ENCODE results near the gene HNF4A. TPM values are rescaled to one million over a fixed set of nuclear protein-coding genes. Genes with fewer than 3 reads are reported as not detected.

Gene HNF4A
- total RNA-seq, 3 donors from 2014 or later: 125 to 332 (median 237) TPM

DNA sequence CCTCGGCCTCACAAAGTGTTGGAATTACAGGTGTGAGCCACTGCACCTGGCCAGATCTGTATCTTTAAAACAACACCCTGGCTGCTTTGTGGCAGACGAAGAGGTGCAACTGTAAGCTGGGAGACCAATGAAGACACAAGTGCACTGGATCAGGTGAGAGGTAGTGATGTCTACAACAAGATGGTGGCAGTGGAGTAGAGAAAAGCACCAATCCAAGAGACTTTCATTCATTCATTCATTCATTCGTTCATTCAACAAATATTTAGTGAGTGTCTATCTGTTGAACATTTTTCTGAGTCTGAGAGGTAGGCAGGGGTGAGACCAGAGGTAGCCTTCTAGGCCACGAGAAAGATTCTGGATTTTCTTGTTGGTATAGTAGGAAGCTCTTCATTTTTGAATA is 83.3 kb downstream of the HNF4A start:
- TF ChIP-seq CTCF (IDR thresholded peaks at IDR 0.05): no peak
- intact Hi-C loops (cut with DNase I, micrococcal nuclease): no loop called here
- no peaks in the 10 kb centered on the region for H3K36me3 ChIP-seq (ENCODE audit: low read depth)
- no peak overlapping the region for H3K4me3 ChIP-seq
- H3K4me1 ChIP-seq (ENCODE audit: low read depth): peaks cover 33% of the 10 kb centered on the region
- no peaks in the 10 kb centered on the region for H3K9me3 ChIP-seq
- no peak for DNase-seq
- ATAC-seq: no peak

GRCh38 chr20:44439318-44439717 is 83.8 kb downstream of the HNF4A start:
- no peak for TF ChIP-seq CTCF (IDR thresholded peaks at IDR 0.05)
- intact Hi-C loops (cut with DNase I, micrococcal nuclease): no loop called here
- DNase-seq (no peak), ATAC-seq (no peak)
- H3K4me3 ChIP-seq: no peak overlapping the region
- peaks cover 33% of the 10 kb centered on the region for H3K4me1 ChIP-seq (ENCODE audit: low read depth)
- no peaks in the 10 kb centered on the region for H3K36me3 ChIP-seq (ENCODE audit: low read depth)
- no peaks in the 10 kb centered on the region for H3K9me3 ChIP-seq

GRCh38 chr20:44442298-44443070 is 87.0 kb downstream of the HNF4A start:
- no peak for TF ChIP-seq CTCF (IDR thresholded peaks at IDR 0.05)
- ATAC-seq (peak; percentile 87), DNase-seq (peak; percentile 88 to 95 (median 92))
- H3K9me3 ChIP-seq: no peaks in the 10 kb centered on the region
- no peaks in the 10 kb centered on the region for H3K36me3 ChIP-seq (ENCODE audit: low read depth)
- intact Hi-C loops (cut with DNase I, micrococcal nuclease): no loop called here
- H3K4me1 ChIP-seq (ENCODE audit: low read depth): peaks cover 27% of the 10 kb centered on the region
- H3K4me3 ChIP-seq: no peak overlapping the region

DNA sequence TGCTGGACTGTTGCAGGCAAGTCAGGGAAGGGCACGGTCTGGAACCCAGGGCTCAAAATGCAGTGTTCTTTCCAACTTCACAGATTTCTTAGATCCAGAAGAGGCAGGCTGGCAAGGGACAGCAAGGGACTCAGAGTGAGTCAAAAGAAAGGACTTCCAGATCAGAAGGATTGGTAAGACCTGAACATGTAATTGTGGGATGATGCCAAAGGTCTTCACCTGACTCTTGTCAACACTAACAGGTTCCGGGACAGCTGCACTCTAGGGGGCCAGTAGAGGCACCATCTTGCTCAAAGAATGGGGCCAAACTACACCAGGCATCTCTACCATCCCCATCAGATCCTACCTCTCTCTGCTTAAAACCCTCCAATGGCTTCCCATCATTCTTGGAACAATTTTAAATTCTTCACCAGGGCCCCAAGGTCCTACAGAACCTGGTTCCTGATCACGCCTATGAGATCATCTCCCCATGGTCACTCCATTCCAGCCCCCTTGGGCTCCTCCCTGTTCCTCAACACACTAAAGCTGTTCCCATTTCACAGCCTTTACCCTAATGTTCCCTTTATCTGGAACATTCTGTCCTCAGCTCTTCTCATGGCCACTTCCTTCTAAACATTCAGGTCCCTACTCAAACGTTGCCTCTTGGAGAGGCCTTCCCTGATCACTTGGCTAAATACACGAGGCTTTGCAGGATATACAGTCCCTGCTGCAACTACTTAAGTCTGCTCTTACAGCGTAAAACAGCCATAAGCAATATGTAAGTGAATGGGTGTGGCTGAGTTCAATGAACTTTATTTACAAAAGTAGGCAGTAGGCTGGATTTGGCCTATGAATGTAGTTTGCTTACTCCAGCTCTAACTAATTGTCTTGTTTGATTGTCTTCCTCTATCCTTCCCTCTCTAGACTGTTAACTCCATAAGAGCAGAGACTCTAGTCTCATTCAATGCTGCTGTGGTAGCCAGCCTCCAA is 90.5 kb downstream of the HNF4A start:
- no peak for TF ChIP-seq CTCF (IDR thresholded peaks at IDR 0.05)
- H3K4me3 ChIP-seq: no peak overlapping the region
- no peaks in the 10 kb centered on the region for H3K9me3 ChIP-seq
- intact Hi-C loops (cut with DNase I, micrococcal nuclease): no loop called here
- no peaks in the 10 kb centered on the region for H3K36me3 ChIP-seq (ENCODE audit: low read depth)
- DNase-seq (peak in 1 of 3 donors; percentile 49), ATAC-seq (peak; percentile 62)
- H3K4me1 ChIP-seq (ENCODE audit: low read depth): peaks cover 29% of the 10 kb centered on the region

- Histone ChIP-seq H3K4me3 (no peak overlapping the region), H3K36me3 (ENCODE audit: low read depth) (no peaks in the 10 kb centered on the region), H3K4me1 (ENCODE audit: low read depth) (peaks cover 16% of the 10 kb centered on the region), H3K9me3 (no peaks in the 10 kb centered on the region)
- peak; percentile 27 for ATAC-seq
- intact Hi-C loops (cut with DNase I, micrococcal nuclease): no loop called here
- no peak for TF ChIP-seq CTCF (IDR thresholded peaks at IDR 0.05)
- peak in 1 of 3 donors; percentile 43 for DNase-seq
These were observed 92.4 kb downstream of the HNF4A start for GRCh38 chr20:44447827-44448419.

All from mucosa of descending colon (tissue), 3 donors.